Sigmoid colon (tissue), 7 donors: ENCODE results near the gene THEM5. TPM values are rescaled to one million over a fixed set of nuclear protein-coding genes. Genes with fewer than 3 reads are reported as not detected.

ENCODE experiments used
- DNase-seq: peaks from one replicate; pipeline ENCODE4 v3.0.0-alpha.2; 2019
- H3K27ac ChIP-seq, 4 donors: fragments of 200-600 bp; sonication (generic); one replicate each; pipeline ENCODE4 v1.5.1; 2016 to 2019; ENCODE audit warnings: mild to moderate bottlenecking in 1 of 4
- H3K27me3 ChIP-seq, 3 donors: fragments of 200-600 bp; sonication (generic); one replicate each; pipeline ENCODE4 v1.5.1; 2019; ENCODE audit warnings: mild to moderate bottlenecking in 1 of 3
- H3K36me3 ChIP-seq, 4 donors: fragments of 200-600 bp; sonication (generic); one replicate each; pipeline ENCODE4 v1.5.1; 2016 to 2019
- H3K4me1 ChIP-seq, 4 donors: fragments of 200-600 bp; sonication (generic); one replicate each; pipeline ENCODE4 v1.5.1; 2017 to 2019
- H3K4me3 ChIP-seq, 4 donors: fragments of 200-600 bp; sonication (generic); one replicate each; pipeline ENCODE4 v1.5.1; 2017 to 2019; ENCODE audit warnings: mild to moderate bottlenecking in 2 of 4, moderate library complexity in 1 of 4
- H3K9me3 ChIP-seq, 4 donors: fragments of 200-600 bp in 3 of 4; sonication (generic) in 3 of 4; one replicate each; pipeline versions ENCODE4 v1.5.1 to v1.6.1; 2013 to 2019
- CTCF ChIP-seq, 4 experiments: fragments of 450-650 bp in 3 of 4; fragments of 200-600 bp in 1 of 4; IDR thresholded peaks; one replicate each; pipeline ENCODE4 v1.5.1; 2016 to 2019; ENCODE audit warnings: antibody characterized with exemption in 4 of 4, mild to moderate bottlenecking in 3 of 4, moderate library complexity in 2 of 4
- EP300 ChIP-seq, 4 donors: sonication (generic); formaldehyde crosslinking; IDR thresholded peaks; one replicate each; pipeline ENCODE4 v1.6.1; 2017; ENCODE audit warnings: antibody characterized with exemption in 4 of 4
- POLR2A ChIP-seq, 2 donors: fragments of 450-650 bp; IDR thresholded peaks; one replicate each; pipeline ENCODE4 v1.6.1; 2016; ENCODE audit warnings: antibody characterized with exemption in 2 of 2, mild to moderate bottlenecking in 2 of 2, moderate library complexity in 2 of 2
- POLR2AphosphoS5 ChIP-seq, 4 donors: sonication (generic); formaldehyde crosslinking; IDR thresholded peaks; one replicate each; pipeline ENCODE4 v1.6.1; 2017; ENCODE audit warnings: antibody characterized with exemption in 4 of 4
- WGBS, 2 donors: extraction: QIAGEN DNeasy Blood & Tissue Kit; methylation state at CpG; one replicate each; pipeline ENCODE4 v1.1.7; 2013; 5-methylcytosine and 5-hydroxymethylcytosine counted together
- intact Hi-C: fragments of 100-400 bp; cut with DNase I; formaldehyde crosslinking; loops from one replicate; pipeline ENCODE4 v1.15.1; 2023
- polyA plus RNA-seq, 3 donors: library from polyadenylated mRNA; stranded (reverse); fragments of 200-250 nt; gene quantifications; one replicate each; pipeline ENCODE4 v1.2.3, GENCODE V29; 2013
- total RNA-seq, 4 donors: library from RNA; depleted of rRNA; stranded (reverse); fragments of >200 nt; gene quantifications; one replicate each; pipeline ENCODE4 v1.1.0, GENCODE V29; 2016
- donor health status: healthy with polysubstance abuse.
- donor health status: Bipolar disorder and iron deficiency.
- donor health status: healthy.

The THEM5 gene
- total and polyA plus RNA-seq, 7 donors = not detected

DNA sequence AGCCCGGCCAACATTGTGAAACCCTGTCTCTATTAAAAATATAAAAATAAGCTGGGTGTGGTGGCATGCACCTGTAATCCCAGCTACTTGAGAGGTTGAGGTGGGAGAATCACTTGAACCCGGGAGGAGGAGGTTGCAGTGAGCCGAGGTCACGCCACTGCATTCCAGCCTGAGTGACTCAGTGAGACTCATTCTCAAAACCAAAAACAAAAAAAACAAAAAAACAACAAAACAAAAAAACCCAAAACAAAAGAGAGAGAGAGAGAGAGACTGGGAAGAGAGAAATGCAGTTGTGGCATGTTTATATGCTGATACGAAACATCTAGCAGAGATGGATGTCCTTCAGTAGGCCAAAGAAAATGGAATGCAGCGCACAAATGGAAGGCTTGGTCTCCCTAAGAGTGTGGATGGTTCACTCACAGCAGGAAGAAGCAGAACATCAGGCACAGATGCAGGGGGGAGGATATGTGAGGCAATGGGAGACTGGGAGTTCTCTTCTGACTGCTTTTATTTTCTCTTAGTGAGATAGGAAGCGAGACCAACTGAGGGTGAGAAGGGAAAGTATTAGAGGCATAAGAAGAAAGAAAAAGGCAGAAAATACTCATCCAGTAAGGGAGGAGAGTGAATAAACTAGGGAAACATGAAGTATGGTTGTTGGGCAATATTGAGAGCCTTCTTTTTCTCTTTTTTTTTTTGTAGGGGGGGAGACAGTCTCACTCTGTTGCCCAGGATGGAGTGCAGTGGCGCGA lies 39.8 kb upstream of the THEM5 start:
- intact Hi-C loops = no loop called here
- peaks cover 0 to 42% (median 14%) of the 10 kb centered on the region in 4 donors for H3K36me3 ChIP-seq

DNA sequence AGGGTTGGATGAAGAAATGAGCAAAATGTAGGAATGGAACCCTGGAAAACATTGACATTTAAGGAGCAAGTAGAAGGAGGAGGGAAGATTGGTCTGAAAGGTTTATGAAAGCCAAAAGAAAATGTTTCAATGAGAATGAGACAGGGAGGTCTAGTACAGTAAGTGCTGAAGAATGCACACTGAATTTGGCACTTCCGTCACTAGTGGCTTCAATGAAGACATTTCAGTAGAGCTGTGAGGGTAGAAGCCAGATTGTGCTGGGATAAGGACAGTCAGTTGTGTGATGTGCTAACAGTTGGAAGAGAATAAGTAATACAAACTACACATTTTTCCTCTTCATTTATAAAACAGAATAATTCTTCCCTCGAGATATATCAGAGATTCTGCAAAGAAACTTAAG lies 38.7 kb upstream of the THEM5 start:
- Histone ChIP-seq H3K4me3 (no peak overlapping the region), H3K9me3 (no peaks in the 10 kb centered on the region), H3K4me1 (no peaks in the 10 kb centered on the region), H3K27ac (no peak overlapping the region), H3K36me3 (peaks cover 0 to 51% (median 17%) of the 10 kb centered on the region in 4 donors), H3K27me3 (no peaks in the 10 kb centered on the region)
- no peak for DNase-seq
- no peak for TF ChIP-seq POLR2AphosphoS5 (IDR thresholded peaks at IDR 0.05)
- TF ChIP-seq CTCF (IDR thresholded peaks at IDR 0.05) = no peak
- TF ChIP-seq EP300 (IDR thresholded peaks at IDR 0.05) = no peak
- intact Hi-C loops = no loop called here
- WGBS, 2 donors = 95% methylated on average over 2 of the region's 2 CpGs

More for the DNA sequence above, 39.8 kb upstream of the THEM5 start:
- no peak for TF ChIP-seq EP300 (IDR thresholded peaks at IDR 0.05)
- TF ChIP-seq POLR2AphosphoS5 (IDR thresholded peaks at IDR 0.05) = no peak
- TF ChIP-seq CTCF (IDR thresholded peaks at IDR 0.05) = no peak
- TF ChIP-seq POLR2A (IDR thresholded peaks at IDR 0.05) = no peak
- H3K4me1 ChIP-seq = no peaks in the 10 kb centered on the region
- WGBS, 2 donors = 88 to 94% methylated on average over 9 of the region's 9 CpGs
- H3K27ac ChIP-seq = no peak overlapping the region
- DNase-seq = no peak
- H3K4me3 ChIP-seq = no peak overlapping the region
- H3K9me3 ChIP-seq = no peaks in the 10 kb centered on the region
- no peaks in the 10 kb centered on the region for H3K27me3 ChIP-seq

DNA sequence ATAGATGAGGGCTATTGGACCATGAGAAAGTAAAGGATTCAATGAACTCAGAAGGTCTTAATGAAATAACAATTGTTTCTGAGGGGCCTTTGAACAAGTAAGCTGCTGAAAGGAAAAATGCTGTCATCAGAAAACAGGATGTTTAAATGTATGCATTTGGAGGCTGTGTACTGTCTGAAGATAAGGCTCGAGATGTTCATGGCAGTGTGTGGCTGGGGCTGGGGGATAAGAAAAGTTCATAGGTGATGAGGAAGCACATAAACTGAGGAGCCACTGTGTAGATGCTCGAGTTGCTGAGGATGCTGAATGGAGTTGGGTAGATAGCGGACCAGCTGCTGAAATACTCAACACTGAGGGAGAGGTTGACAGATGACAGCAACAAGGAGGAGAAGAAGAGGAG lies 38.0 kb upstream of the THEM5 start:
- H3K9me3 ChIP-seq = no peaks in the 10 kb centered on the region
- H3K4me3 ChIP-seq = no peak overlapping the region
- intact Hi-C loops = no loop called here
- no peak for DNase-seq
- no peaks in the 10 kb centered on the region for H3K27me3 ChIP-seq
- no peak for TF ChIP-seq EP300 (IDR thresholded peaks at IDR 0.05)
- no peak for TF ChIP-seq CTCF (IDR thresholded peaks at IDR 0.05)
- TF ChIP-seq POLR2AphosphoS5 (IDR thresholded peaks at IDR 0.05) = no peak
- no peak for TF ChIP-seq POLR2A (IDR thresholded peaks at IDR 0.05)
- peaks cover 0 to 51% (median 17%) of the 10 kb centered on the region in 4 donors for H3K36me3 ChIP-seq
- 71 to 84% methylated on average over 3 of the region's 3 CpGs for WGBS, 2 donors
- H3K27ac ChIP-seq = no peak overlapping the region
- no peaks in the 10 kb centered on the region for H3K4me1 ChIP-seq

GRCh38 chr1:151888972-151889570 lies 35.6 kb upstream of the THEM5 start:
- intact Hi-C loops = no loop called here
- peaks cover 0 to 57% (median 16%) of the 10 kb centered on the region in 4 donors for H3K36me3 ChIP-seq

More at GRCh38 chr1:151888972-151889570, 35.6 kb upstream of the THEM5 start:
- no peaks in the 10 kb centered on the region for H3K27me3 ChIP-seq
- H3K4me3 ChIP-seq = no peak overlapping the region
- no peaks in the 10 kb centered on the region for H3K9me3 ChIP-seq
- WGBS, 2 donors = 91 to 92% methylated on average over 2 of the region's 2 CpGs
- TF ChIP-seq POLR2A (IDR thresholded peaks at IDR 0.05) (no peak), POLR2AphosphoS5 (IDR thresholded peaks at IDR 0.05) (no peak), EP300 (IDR thresholded peaks at IDR 0.05) (no peak), CTCF (IDR thresholded peaks at IDR 0.05) (no peak)
- H3K27ac ChIP-seq = no peak overlapping the region
- no peak for DNase-seq
- H3K4me1 ChIP-seq = no peaks in the 10 kb centered on the region
